ENCODE measurements around the gene GCN1. TPM values are rescaled to one million over a fixed set of nuclear protein-coding genes. Genes with fewer than 3 reads are reported as not detected.

GCN1 gene
- total RNA-seq, 4 donors from 2014 or later, result 37.8 to 115 (median 50.8) TPM

- intact Hi-C loops (cut with DNase I; ENCODE audit: low total_unique reads), result no loop called here
- 93 to 94% methylated on average over 2 of the region's 2 CpGs for WGBS, 2 donors
- DNase-seq (ENCODE audit: low spot score in 2 of 2), result no peak
- H3K4me3 ChIP-seq (ENCODE audit: low read depth, poor library complexity, severe bottlenecking), result no peak overlapping the region
- TF ChIP-seq CTCF (IDR thresholded peaks at IDR 0.05) (no peak), POLR2A (IDR thresholded peaks at IDR 0.05) (no peak)
These were observed 112.9 kb downstream of the GCN1 start for GRCh38 chr12:120081641-120082040.

- intact Hi-C loops (cut with DNase I; ENCODE audit: low total_unique reads), result no loop called here
- WGBS, 2 donors, result 47 to 52% methylated on average over 9 of the region's 9 CpGs
- DNase-seq (ENCODE audit: low spot score in 2 of 2), result peak in 1 of 2 donors; percentile 80
- TF ChIP-seq POLR2A (IDR thresholded peaks at IDR 0.05) (no peak), CTCF (IDR thresholded peaks at IDR 0.05) (no peak)
- no peak overlapping the region for H3K4me3 ChIP-seq (ENCODE audit: low read depth, poor library complexity, severe bottlenecking)
These were observed 114.8 kb downstream of the GCN1 start for GRCh38 chr12:120079411-120080400.

GRCh38 chr12:120078868-120079267 is 115.6 kb downstream of the GCN1 start:
- TF ChIP-seq POLR2A (IDR thresholded peaks at IDR 0.05) (no peak), CTCF (IDR thresholded peaks at IDR 0.05) (no peak)
- 47 to 55% methylated on average over 5 of the region's 5 CpGs for WGBS, 2 donors
- DNase-seq (ENCODE audit: low spot score in 2 of 2), result peak in 1 of 2 donors; percentile 75
- intact Hi-C loops (cut with DNase I; ENCODE audit: low total_unique reads), result no loop called here
- no peak overlapping the region for H3K4me3 ChIP-seq (ENCODE audit: low read depth, poor library complexity, severe bottlenecking)

- intact Hi-C loops (cut with DNase I; ENCODE audit: low total_unique reads), result no loop called here
- DNase-seq (ENCODE audit: low spot score in 2 of 2), result peak in 1 of 2 donors; percentile 15
- WGBS, 2 donors, result 89 to 95% methylated on average over 6 of the region's 6 CpGs
- TF ChIP-seq POLR2A (IDR thresholded peaks at IDR 0.05), result no peak
- no peak overlapping the region for H3K4me3 ChIP-seq (ENCODE audit: low read depth, poor library complexity, severe bottlenecking)
These were observed 117.3 kb downstream of the GCN1 start for GRCh38 chr12:120077260-120077659.

Small RNAs within 50 kb of the gene (microRNA-seq; reads per million reads assigned to microRNA genes)
- 0 reads per million in 2 donors for gene MIR4498 (ENCODE audit: borderline number of aligned reads in 1 of 2, borderline replicate concordance in 2 of 2)

Other genes starting within 250 kb of the GCN1 start
- 100 to 1,000 TPM in 3 of 4 donors, 10 to 100 TPM in 1; 98.2 to 190 (median 131) TPM for gene BICDL1, start 205.5 kb downstream of the GCN1 start, total RNA-seq
- 10 to 100 TPM; 31.5 to 39.5 (median 33.8) TPM for gene RAB35, start 78.0 kb downstream of the GCN1 start, total RNA-seq
- 1,000 to 10,000 TPM; 2,664 to 4,654 (median 3,612) TPM for gene RPLP0, start 6.4 kb upstream of the GCN1 start, total RNA-seq
- gene PXN, start 71.0 kb upstream of the GCN1 start, total RNA-seq, result 10 to 100 TPM; 36.3 to 54.0 (median 49.8) TPM
- under 1 TPM in 2 of 4 donors, not detected in 2; under 0.01 TPM for gene RNU4-2, start 97.2 kb upstream of the GCN1 start, total RNA-seq
- under 1 TPM in 2 of 4 donors, not detected in 2; under 0.01 TPM for gene RNU4-1, start 98.5 kb upstream of the GCN1 start, total RNA-seq
- gene SIRT4, start 107.6 kb upstream of the GCN1 start, total RNA-seq, result 1 to 10 TPM in 3 of 4 donors, under 1 TPM in 1; 0.49 to 4.1 (median 2.8) TPM
- not detected for gene PLA2G1B, start 133.1 kb upstream of the GCN1 start, total RNA-seq
- gene MSI1, start 174.4 kb upstream of the GCN1 start, total RNA-seq, result under 1 TPM in 2 of 4 donors, not detected in 2; 0.07 to 0.39 TPM
- gene COX6A1, start 243.4 kb upstream of the GCN1 start, total RNA-seq, result 100 to 1,000 TPM; 638 to 834 (median 702) TPM